ENCODE data around the gene SPEF1. TPM values are rescaled to one million over a fixed set of nuclear protein-coding genes. Genes with fewer than 3 reads are reported as not detected.
"Not testable (repeated sequence)": the region's sequence is repeated elsewhere in the genome, so short reads cannot be mapped to it uniquely, and the experiment has no call there.

The SPEF1 gene
- total and polyA plus RNA-seq, 10 of the 15 experiments (the other 5 are each of a cell fraction or from before 2014, with no cell fraction given): 0.12 TPM; not detected in 9

DNA sequence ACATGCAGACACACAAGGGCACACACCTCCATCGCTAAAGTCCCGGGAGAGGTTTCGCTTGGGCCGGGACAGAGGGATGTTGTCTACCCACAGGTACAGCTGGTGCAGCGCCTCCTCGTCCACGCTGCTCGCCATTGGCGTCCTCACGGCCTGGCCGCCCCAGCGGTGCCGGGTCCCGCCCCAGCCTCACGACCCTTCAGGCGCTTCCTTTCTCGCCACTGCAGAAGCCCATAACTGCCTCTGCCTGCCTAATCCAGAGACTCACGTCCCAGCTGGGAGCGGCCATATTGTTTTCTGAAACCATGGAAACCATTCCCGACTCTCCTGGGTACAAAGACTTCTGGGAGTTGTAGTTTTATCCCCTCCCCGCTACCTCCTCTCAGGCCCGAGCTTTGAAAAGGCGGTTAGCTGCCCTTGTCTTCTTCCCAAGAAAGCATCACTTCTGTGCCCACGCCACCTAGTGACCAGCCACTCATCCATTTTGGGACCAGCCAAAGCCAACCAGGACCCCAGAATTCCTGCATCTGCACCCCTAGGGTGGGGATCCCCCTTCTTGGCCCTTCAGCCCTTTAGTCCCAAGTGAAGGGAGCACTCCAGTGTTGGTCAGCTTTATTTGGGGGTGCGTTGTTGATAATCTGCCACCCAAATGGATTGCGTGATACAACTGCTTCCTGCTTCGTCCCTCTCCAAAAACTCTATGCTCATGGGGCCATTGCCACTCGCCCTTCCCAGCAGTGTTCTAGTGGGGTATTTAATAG is at the start of gene SPEF1 (continued):
- TF ChIP-seq SIX5 (IDR thresholded peaks at IDR 0.05; ENCODE audit: low read depth, low read length, severe bottlenecking) (peak; percentile 87), MEF2B (IDR thresholded peaks at IDR 0.05; ENCODE audit: partially characterized antibody, poor library complexity, severe bottlenecking) (no peak), YBX1 (IDR thresholded peaks at IDR 0.05) (no peak), RAD21 (IDR thresholded peaks at IDR 0.05; ENCODE audit: insufficient read depth, low read depth, low read length) (no peak), CREM (IDR thresholded peaks at IDR 0.05; ENCODE audit: low read depth) (peak; percentile 22; the same call in 1 of the 2 replicates), STAT1 (conservative IDR thresholded peaks at IDR 0.05) (no peak), LARP7 (IDR thresholded peaks at IDR 0.05) (0 out of 2 replicates have a peak, but pooled peaks have one; percentile 11), CHD1 (IDR thresholded peaks at IDR 0.05; ENCODE audit: low read depth, low read length) (no peak), CBX5 (IDR thresholded peaks at IDR 0.05; ENCODE audit: low read depth) (no peak), YY1 (IDR thresholded peaks at IDR 0.05; ENCODE audit: low read depth, low read length) (peak; percentile 99), ZNF217 (IDR thresholded peaks at IDR 0.05) (no peak)

DNA sequence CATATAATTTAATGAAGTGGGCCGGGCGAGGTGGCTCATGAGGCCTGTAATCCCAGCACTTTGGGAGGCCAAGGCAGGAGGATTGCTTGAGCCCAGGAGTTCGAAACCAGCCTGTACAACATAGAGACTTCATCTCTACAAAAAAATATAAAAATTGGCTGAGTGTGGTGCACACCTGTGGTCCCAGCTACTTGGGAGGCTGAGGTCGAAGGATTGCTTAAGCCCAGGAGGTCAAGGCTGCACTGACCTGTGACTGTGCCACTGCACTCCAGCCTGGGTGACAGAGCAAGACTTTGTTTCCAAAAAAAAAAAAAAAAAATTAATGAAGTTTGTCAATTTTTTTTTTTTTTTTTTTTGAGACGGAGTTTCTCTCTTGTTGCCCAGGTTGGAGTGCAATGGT is 48.6 kb upstream of the SPEF1 start:
- SMC1A ChIA-PET (ENCODE audit: uncharacterized antibody, unreplicated experiment); H3K79me2 ChIP-seq (ENCODE audit: control insufficient read depth, insufficient read depth, low read length); H2AFZ ChIP-seq (ENCODE audit: control insufficient read depth, low read depth, low read length); BruUV-seq (replicated peaks); H3K4me3 ChIP-seq; H3K4me2 ChIP-seq (ENCODE audit: control insufficient read depth, insufficient read depth); POLR2A ChIA-PET; H3K27me3 ChIP-seq (replicated peaks in 1 of 2; ENCODE audit: control insufficient read depth in 2 of 2, insufficient read depth in 2 of 2, low read length in 1 of 2); RAD21 ChIA-PET (ENCODE audit: unreplicated experiment); H3K36me3 ChIP-seq (ENCODE audit: control insufficient read depth in 2 of 2, insufficient read depth in 2 of 2, low read length in 1 of 2); H3K9ac ChIP-seq (ENCODE audit: control insufficient read depth, insufficient read depth, low read length); H3K27ac ChIP-seq (ENCODE audit: control insufficient read depth, insufficient read depth); DNase-seq (ENCODE audit: low read depth, low spot score); CTCF ChIA-PET; intact Hi-C loops (cut with micrococcal nuclease; ENCODE audit: unreplicated experiment); FAIRE-seq; H3K9me3 ChIP-seq (replicated peaks; ENCODE audit: control insufficient read depth, insufficient read depth, low read length); in situ Hi-C loops (cut with MboI); H4K20me1 ChIP-seq (ENCODE audit: control insufficient read depth, insufficient read depth); H3K4me1 ChIP-seq (ENCODE audit: control insufficient read depth, insufficient read depth, low read length); ATAC-seq: not testable (repeated sequence)
- WGBS (ENCODE audit: insufficient coverage, insufficient replicate concordance, low lambda C conversion rate, missing lambda C conversion rate): 93% methylated on average over 4 of the region's 5 CpGs
